Esophagus muscularis mucosa (tissue), 3 donors: ENCODE data around the gene ADGRV1.

Experiments
- CTCF ChIP-seq, 3 experiments: fragments of 200-600 bp in 2 of 3; fragments of 450-650 bp in 1 of 3; sonication (generic) in 2 of 3; IDR thresholded peaks; one replicate each; pipeline ENCODE4 v1.5.1; 2017 to 2019; ENCODE audit warnings: antibody characterized with exemption in 3 of 3, mild to moderate bottlenecking in 2 of 3, moderate library complexity in 1 of 3
- POLR2A ChIP-seq: fragments of 450-650 bp; IDR thresholded peaks from one replicate; pipeline ENCODE4 v1.6.1; 2017; ENCODE audit warnings: antibody characterized with exemption, moderate library complexity, mild to moderate bottlenecking, low read depth
- POLR2AphosphoS5 ChIP-seq, 2 donors: sonication (generic); formaldehyde crosslinking; IDR thresholded peaks; one replicate each; pipeline ENCODE4 v1.6.1; 2017; ENCODE audit warnings: antibody characterized with exemption in 2 of 2

GRCh38 chr5:91053741-91054025, 495.1 kb downstream of the ADGRV1 start:
- TF ChIP-seq CTCF (IDR thresholded peaks at IDR 0.05) (no peak), POLR2AphosphoS5 (IDR thresholded peaks at IDR 0.05) (no peak), POLR2A (no peak)
